DOHH2 (cell line): ENCODE data around the gene RTTN.

Experiments
- EZH2phosphoT487 ChIP-seq: fragments of 200-600 bp; sonication (generic); IDR thresholded peaks from 2 replicates; pipeline ENCODE4 v1.6.1; 2017; ENCODE audit warnings: borderline replicate concordance, mild to moderate bottlenecking, antibody characterized with exemption, low read length, moderate library complexity, mixed read lengths
- TF ChIP-seq, protein P1 (sequence below): fragments of 200-600 bp; sonication (generic); IDR thresholded peaks from one replicate; pipeline ENCODE4 v1.5.1; 2014; ENCODE audit warnings: antibody characterized with exemption, mild to moderate bottlenecking, low read depth, low read length; ENCODE audit not compliant: poor library complexity, severe bottlenecking

- TF ChIP-seq, protein P1, sequence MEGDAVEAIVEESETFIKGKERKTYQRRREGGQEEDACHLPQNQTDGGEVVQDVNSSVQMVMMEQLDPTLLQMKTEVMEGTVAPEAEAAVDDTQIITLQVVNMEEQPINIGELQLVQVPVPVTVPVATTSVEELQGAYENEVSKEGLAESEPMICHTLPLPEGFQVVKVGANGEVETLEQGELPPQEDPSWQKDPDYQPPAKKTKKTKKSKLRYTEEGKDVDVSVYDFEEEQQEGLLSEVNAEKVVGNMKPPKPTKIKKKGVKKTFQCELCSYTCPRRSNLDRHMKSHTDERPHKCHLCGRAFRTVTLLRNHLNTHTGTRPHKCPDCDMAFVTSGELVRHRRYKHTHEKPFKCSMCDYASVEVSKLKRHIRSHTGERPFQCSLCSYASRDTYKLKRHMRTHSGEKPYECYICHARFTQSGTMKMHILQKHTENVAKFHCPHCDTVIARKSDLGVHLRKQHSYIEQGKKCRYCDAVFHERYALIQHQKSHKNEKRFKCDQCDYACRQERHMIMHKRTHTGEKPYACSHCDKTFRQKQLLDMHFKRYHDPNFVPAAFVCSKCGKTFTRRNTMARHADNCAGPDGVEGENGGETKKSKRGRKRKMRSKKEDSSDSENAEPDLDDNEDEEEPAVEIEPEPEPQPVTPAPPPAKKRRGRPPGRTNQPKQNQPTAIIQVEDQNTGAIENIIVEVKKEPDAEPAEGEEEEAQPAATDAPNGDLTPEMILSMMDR, result no peak
- no peak for TF ChIP-seq EZH2phosphoT487
Observed at GRCh38 chr18:70142001-70142400, 63.5 kb downstream of the RTTN start.
